SK-N-SH (cell line): ENCODE data around the gene ALOXE3. TPM values are rescaled to one million over a fixed set of nuclear protein-coding genes. Genes with fewer than 3 reads are reported as not detected.

Experiments
- CTCF ChIA-PET: fragments of 300-600, 350-600 bp; formaldehyde crosslinking; extraction: SDS; loops from one replicate; lab custom pipeline; 2021; lab: Yijun Ruan, JAX
- POLR2A ChIA-PET: fragments of 350-600 bp; sonication (Branson Sonifier 250); formaldehyde crosslinking; extraction: SDS; loops from one replicate; lab custom pipeline; 2020; ENCODE audit warnings: antibody characterized with exemption, inconsistent platforms; lab: Yijun Ruan, JAX
- DNase-seq: peaks from one replicate; pipeline ENCODE4 v3.0.0; 2012
- H2AFZ ChIP-seq: fragments of 200-600 bp; sonication (generic); 2 replicates; pipeline ENCODE4 v1.8.1; 2016; ENCODE audit warnings: antibody characterized with exemption, mild to moderate bottlenecking, low read depth
- H3F3A ChIP-seq: fragments of 200-600 bp; sonication (generic); replicated peaks from 2 replicates; pipeline ENCODE3; 2016; ENCODE audit warnings: antibody characterized with exemption, mild to moderate bottlenecking; ENCODE audit not compliant: insufficient read depth
- H3K27ac ChIP-seq, 2 experiments: fragments of 200-500 bp in 1 of 2; fragments of 200-600 bp in 1 of 2; sonication (Bioruptor generic) in 1 of 2; sonication (generic), shearing (Covaris generic) in 1 of 2; 2 replicates each; pipeline versions ENCODE4 v1.5.1 to v1.6.1; 2014 to 2016; ENCODE audit warnings: low read depth in 2 of 2, inconsistent platforms in 1 of 2, low read length in 1 of 2, mild to moderate bottlenecking in 1 of 2, mixed read lengths in 1 of 2
- H3K27me3 ChIP-seq: fragments of 200-600 bp; sonication (generic), shearing (Covaris generic); 2 replicates; pipeline ENCODE4 v1.6.1; 2016; ENCODE audit warnings: mixed run types; ENCODE audit not compliant: insufficient read depth
- H3K36me3 ChIP-seq, 2 experiments: fragments of 200-500 bp in 1 of 2; fragments of 200-600 bp in 1 of 2; sonication (Bioruptor generic) in 1 of 2; sonication (generic) in 1 of 2; replicated peaks in 1 of 2; 2 replicates each; pipeline versions ENCODE3 to v1.5.1; 2014 to 2016; ENCODE audit warnings: low read length in 1 of 2, mild to moderate bottlenecking in 1 of 2; ENCODE audit not compliant: insufficient read depth in 2 of 2, control insufficient read depth in 1 of 2
- H3K4me1 ChIP-seq, 2 experiments: fragments of 200-500 bp in 1 of 2; fragments of 200-600 bp in 1 of 2; sonication (Bioruptor generic) in 1 of 2; sonication (generic), shearing (Covaris generic) in 1 of 2; 2 replicates each; pipeline versions ENCODE4 v1.5.1 to v1.6.1; 2014 to 2016; ENCODE audit warnings: low read depth in 1 of 2, low read length in 1 of 2, mixed run types in 1 of 2; ENCODE audit not compliant: insufficient read depth in 2 of 2, control insufficient read depth in 1 of 2
- H3K4me2 ChIP-seq: fragments of 200-600 bp; sonication (generic), shearing (Covaris generic); 2 replicates; pipeline ENCODE4 v1.6.1; 2017; ENCODE audit warnings: mixed run types
- H3K4me3 ChIP-seq, 2 experiments: fragments of 200-500 bp in 1 of 2; fragments of 200-600 bp in 1 of 2; sonication (Bioruptor generic) in 1 of 2; sonication (generic), shearing (Covaris generic) in 1 of 2; 2 replicates each; pipeline versions ENCODE4 v1.5.1 to v1.8.1; 2014 to 2016; ENCODE audit warnings: low read depth in 2 of 2, inconsistent platforms in 1 of 2, low read length in 1 of 2, mild to moderate bottlenecking in 1 of 2, mixed read lengths in 1 of 2, moderate library complexity in 1 of 2
- H3K79me2 ChIP-seq: fragments of 200-600 bp; sonication (generic); 2 replicates; pipeline ENCODE4 v1.8.1; 2017; ENCODE audit warnings: mild to moderate bottlenecking; ENCODE audit not compliant: insufficient read depth
- H3K9ac ChIP-seq: fragments of 200-600 bp; sonication (generic); 2 replicates; pipeline ENCODE4 v1.6.1; 2017; ENCODE audit warnings: mixed run types
- H3K9me2 ChIP-seq: fragments of 200-600 bp; sonication (generic); 2 replicates; pipeline ENCODE4 v1.6.1; 2017; ENCODE audit warnings: mixed run types
- H3K9me3 ChIP-seq: fragments of 200-600 bp; sonication (generic); 2 replicates; pipeline ENCODE4 v1.6.1; 2017; ENCODE audit warnings: mixed run types, mild to moderate bottlenecking, moderate library complexity
- H4K20me1 ChIP-seq: fragments of 200-600 bp; sonication (generic); 2 replicates; pipeline ENCODE4 v1.6.1; 2017; ENCODE audit warnings: mild to moderate bottlenecking, mixed run types; ENCODE audit not compliant: insufficient read depth
- ELF1 ChIP-seq: IDR thresholded peaks from 2 replicates; pipeline ENCODE4 v1.4.0; 2012
- FOXM1 ChIP-seq: IDR thresholded peaks from 2 replicates; pipeline ENCODE4 v1.4.0; 2012; ENCODE audit warnings: low read depth, mild to moderate bottlenecking
- GABPA ChIP-seq: IDR thresholded peaks from 2 replicates; pipeline ENCODE4 v1.4.0; 2012; ENCODE audit warnings: low read depth, mild to moderate bottlenecking
- JUND ChIP-seq: IDR thresholded peaks from 2 replicates; pipeline ENCODE4 v1.4.0; 2012
- MEF2A ChIP-seq: IDR thresholded peaks from 2 replicates; pipeline ENCODE4 v1.4.0; 2012; ENCODE audit warnings: low read depth, borderline replicate concordance
- NRF1 ChIP-seq: IDR thresholded peaks from 2 replicates; pipeline ENCODE4 v1.6.1; 2012; ENCODE audit warnings: low read depth, mild to moderate bottlenecking, low read length
- RFX5 ChIP-seq: IDR thresholded peaks from 2 replicates; pipeline ENCODE4 v1.6.1; 2012; ENCODE audit warnings: mild to moderate bottlenecking, improper control_type of control experiment, low read length
- YY1 ChIP-seq: IDR thresholded peaks from 2 replicates; pipeline ENCODE4 v1.4.0; 2012; ENCODE audit warnings: low read depth, mild to moderate bottlenecking
- whole genome bisulfite sequencing: methylation state at CpG from one replicate; pipeline ENCODE4 v1.1.6; 2017; ENCODE audit warnings: low lambda C conversion rate; 5-methylcytosine and 5-hydroxymethylcytosine counted together
- polyA plus RNA-seq, 3 experiments: library from polyadenylated mRNA; depleted of rRNA; stranded (reverse); fragments of >200 nt; gene quantifications; 2 replicates each; pipeline ENCODE4 v1.2.3, GENCODE V29; 2012
- TF ChIP-seq, protein P1 (sequence below): IDR thresholded peaks from 2 replicates; pipeline ENCODE4 v1.6.1; 2012; ENCODE audit warnings: mild to moderate bottlenecking, low read depth, low read length, moderate library complexity
- TF ChIP-seq, protein P2 (sequence below): fragments of 200-600 bp; sonication (generic); IDR thresholded peaks from 2 replicates; pipeline ENCODE4 v1.6.1; 2017; ENCODE audit warnings: antibody characterized with exemption, mild to moderate bottlenecking, moderate library complexity
- TF ChIP-seq, protein P3 (sequence below): IDR thresholded peaks from 2 replicates; pipeline ENCODE4 v1.4.0; 2012; ENCODE audit warnings: low read depth, borderline replicate concordance

Gene ALOXE3
- polyA plus RNA-seq, 1 of the 3 experiments (the other 2 are of a cell fraction), result 0.46 TPM

DNA sequence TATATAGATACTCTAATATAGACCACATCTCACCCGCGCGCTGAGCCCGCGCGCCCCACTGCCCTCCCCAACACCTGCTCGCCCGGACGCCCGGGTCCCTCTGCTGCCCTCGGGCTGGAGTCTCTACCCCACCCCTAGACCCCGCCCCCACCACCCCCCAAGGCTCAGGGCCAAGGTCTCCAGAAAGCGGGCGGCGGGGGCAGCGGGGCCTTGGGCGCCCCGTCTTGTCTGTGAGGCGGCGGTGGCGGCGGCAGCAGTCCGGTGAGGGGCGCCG is 3.0 kb upstream of the ALOXE3 start:
- Histone ChIP-seq H3K9me2 (no peaks in the 10 kb centered on the region), H3K27ac (no peak overlapping the region; a peak in 1 of 4 replicates), H2AFZ (peak overlapping the region; percentile 78; the same call in 1 of the 2 replicates), H3K4me1 (peaks cover 0 to 41% of the 10 kb centered on the region in 2 experiments; a peak in 2 of 4 replicates), H3K36me3 (no peaks in the 10 kb centered on the region), H3F3A (peaks cover 28% of the 10 kb centered on the region), H3K4me3 (peak overlapping the region; percentile 53 to 81), H3K79me2 (no peaks in the 10 kb centered on the region), H3K9me3 (no peaks in the 10 kb centered on the region), H3K9ac (no peak overlapping the region), H4K20me1 (peaks cover 15% of the 10 kb centered on the region), H3K27me3 (peaks cover 3% of the 10 kb centered on the region; the same call in 1 of the 2 replicates), H3K4me2 (peak overlapping the region; percentile 97)
- POLR2A ChIA-PET, result no interaction called here
- CTCF ChIA-PET, result interaction anchor here (1.1 to 3.8 kb wide), 6 partner anchors 13 to 102 kb away, joined by 3 to 41 read pairs (median 7); no protein-coding TSS in a partner anchor
- no peak for DNase-seq
- WGBS, result 1% methylated on average over 11 of the region's 25 CpGs
- TF ChIP-seq RFX5 (no peak), ELF1 (no peak), MEF2A (no peak), JUND (no peak), NRF1 (no peak), GABPA (no peak), YY1 (no peak), FOXM1 (no peak)
- TF ChIP-seq, protein P1, sequence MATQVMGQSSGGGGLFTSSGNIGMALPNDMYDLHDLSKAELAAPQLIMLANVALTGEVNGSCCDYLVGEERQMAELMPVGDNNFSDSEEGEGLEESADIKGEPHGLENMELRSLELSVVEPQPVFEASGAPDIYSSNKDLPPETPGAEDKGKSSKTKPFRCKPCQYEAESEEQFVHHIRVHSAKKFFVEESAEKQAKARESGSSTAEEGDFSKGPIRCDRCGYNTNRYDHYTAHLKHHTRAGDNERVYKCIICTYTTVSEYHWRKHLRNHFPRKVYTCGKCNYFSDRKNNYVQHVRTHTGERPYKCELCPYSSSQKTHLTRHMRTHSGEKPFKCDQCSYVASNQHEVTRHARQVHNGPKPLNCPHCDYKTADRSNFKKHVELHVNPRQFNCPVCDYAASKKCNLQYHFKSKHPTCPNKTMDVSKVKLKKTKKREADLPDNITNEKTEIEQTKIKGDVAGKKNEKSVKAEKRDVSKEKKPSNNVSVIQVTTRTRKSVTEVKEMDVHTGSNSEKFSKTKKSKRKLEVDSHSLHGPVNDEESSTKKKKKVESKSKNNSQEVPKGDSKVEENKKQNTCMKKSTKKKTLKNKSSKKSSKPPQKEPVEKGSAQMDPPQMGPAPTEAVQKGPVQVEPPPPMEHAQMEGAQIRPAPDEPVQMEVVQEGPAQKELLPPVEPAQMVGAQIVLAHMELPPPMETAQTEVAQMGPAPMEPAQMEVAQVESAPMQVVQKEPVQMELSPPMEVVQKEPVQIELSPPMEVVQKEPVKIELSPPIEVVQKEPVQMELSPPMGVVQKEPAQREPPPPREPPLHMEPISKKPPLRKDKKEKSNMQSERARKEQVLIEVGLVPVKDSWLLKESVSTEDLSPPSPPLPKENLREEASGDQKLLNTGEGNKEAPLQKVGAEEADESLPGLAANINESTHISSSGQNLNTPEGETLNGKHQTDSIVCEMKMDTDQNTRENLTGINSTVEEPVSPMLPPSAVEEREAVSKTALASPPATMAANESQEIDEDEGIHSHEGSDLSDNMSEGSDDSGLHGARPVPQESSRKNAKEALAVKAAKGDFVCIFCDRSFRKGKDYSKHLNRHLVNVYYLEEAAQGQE, result no peak
- TF ChIP-seq, protein P2, sequence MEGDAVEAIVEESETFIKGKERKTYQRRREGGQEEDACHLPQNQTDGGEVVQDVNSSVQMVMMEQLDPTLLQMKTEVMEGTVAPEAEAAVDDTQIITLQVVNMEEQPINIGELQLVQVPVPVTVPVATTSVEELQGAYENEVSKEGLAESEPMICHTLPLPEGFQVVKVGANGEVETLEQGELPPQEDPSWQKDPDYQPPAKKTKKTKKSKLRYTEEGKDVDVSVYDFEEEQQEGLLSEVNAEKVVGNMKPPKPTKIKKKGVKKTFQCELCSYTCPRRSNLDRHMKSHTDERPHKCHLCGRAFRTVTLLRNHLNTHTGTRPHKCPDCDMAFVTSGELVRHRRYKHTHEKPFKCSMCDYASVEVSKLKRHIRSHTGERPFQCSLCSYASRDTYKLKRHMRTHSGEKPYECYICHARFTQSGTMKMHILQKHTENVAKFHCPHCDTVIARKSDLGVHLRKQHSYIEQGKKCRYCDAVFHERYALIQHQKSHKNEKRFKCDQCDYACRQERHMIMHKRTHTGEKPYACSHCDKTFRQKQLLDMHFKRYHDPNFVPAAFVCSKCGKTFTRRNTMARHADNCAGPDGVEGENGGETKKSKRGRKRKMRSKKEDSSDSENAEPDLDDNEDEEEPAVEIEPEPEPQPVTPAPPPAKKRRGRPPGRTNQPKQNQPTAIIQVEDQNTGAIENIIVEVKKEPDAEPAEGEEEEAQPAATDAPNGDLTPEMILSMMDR, result no peak
- TF ChIP-seq, protein P3, sequence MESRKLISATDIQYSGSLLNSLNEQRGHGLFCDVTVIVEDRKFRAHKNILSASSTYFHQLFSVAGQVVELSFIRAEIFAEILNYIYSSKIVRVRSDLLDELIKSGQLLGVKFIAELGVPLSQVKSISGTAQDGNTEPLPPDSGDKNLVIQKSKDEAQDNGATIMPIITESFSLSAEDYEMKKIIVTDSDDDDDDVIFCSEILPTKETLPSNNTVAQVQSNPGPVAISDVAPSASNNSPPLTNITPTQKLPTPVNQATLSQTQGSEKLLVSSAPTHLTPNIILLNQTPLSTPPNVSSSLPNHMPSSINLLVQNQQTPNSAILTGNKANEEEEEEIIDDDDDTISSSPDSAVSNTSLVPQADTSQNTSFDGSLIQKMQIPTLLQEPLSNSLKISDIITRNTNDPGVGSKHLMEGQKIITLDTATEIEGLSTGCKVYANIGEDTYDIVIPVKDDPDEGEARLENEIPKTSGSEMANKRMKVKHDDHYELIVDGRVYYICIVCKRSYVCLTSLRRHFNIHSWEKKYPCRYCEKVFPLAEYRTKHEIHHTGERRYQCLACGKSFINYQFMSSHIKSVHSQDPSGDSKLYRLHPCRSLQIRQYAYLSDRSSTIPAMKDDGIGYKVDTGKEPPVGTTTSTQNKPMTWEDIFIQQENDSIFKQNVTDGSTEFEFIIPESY, result no peak
